Activated naive CD4-positive, alpha-beta T cell treated with Interleukin-2 at 50 U/mL for 16 hours (primary cell): ENCODE measurements around the gene HOMER2.
A peak's percentile ranks its signal among the peaks of the same experiment; 100 is the strongest.
"Not testable (repeated sequence)": the region's sequence is repeated elsewhere in the genome, so short reads cannot be mapped to it uniquely, and the experiment has no call there.

ENCODE experiments used
- DNase-seq: peaks from one replicate; pipeline ENCODE4 v3.0.0-alpha.2; 2020

The HOMER2 gene

GRCh38 chr15:82952158-82953081, at the start of gene HOMER2:
Gene HOMER2 (minus strand): TSS chr15:82952720. CDS start chr15:82952535, 185 bp downstream.
- no peak for DNase-seq

DNA sequence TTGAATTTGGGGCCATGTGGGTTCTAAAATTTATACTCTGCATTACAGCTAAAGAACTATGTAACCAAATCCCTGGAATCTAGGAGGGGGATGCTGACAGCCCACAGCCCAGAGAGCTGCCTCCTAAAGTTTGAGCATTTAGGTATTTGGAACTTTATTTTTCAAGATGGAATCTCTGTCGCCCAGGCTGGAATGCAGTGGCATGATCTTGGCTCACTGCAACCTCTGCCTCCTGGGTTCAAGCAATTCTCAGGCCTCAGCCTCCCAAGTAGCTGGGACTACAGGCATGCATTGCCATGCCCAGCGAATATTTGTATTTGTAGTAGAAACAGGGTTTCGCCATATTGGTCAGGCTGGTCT, 48.1 kb upstream of the HOMER2 start:
- DNase-seq = not testable (repeated sequence)

DNA sequence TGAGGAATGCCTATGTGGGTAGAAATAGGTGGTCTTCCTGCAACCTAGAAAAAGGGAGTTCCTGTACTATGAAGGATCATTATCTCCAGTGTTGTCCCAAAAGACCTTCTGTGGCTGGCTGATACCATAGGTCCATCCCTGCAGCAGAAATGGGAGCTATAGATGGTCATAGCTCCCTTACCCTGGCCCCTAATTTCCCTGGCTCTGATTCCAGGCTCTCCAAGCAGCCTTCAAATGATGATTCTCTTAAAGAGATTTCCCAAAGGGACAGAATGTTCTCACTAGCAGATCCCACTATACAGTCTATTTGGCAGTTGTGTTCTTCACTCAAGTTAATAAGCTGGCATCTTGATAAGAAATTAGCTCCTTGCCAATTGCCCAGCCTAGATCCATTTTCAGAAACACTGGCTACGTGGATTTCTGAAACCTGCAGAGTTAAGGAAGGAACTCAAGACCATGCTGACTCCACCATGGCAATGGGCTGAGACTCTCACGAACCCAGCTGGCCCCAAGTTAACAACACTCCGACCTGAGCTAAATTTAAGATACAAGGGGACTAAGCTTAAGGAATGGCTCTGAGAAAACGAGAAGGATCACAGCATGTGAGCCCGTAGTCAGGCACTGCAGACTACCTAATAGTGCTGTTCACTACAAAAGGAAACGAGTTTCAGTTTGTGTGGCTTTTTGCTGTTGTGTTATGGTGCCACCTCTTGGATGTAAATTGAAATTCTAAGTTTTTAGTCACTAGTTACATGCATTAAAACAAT, 47.6 kb upstream of the HOMER2 start:
- DNase-seq = peak; percentile 16

GRCh38 chr15:82999426-82999825, 46.9 kb upstream of the HOMER2 start:
- DNase-seq = no peak

GRCh38 chr15:82995938-82996337, 43.4 kb upstream of the HOMER2 start:
- DNase-seq = no peak

DNA sequence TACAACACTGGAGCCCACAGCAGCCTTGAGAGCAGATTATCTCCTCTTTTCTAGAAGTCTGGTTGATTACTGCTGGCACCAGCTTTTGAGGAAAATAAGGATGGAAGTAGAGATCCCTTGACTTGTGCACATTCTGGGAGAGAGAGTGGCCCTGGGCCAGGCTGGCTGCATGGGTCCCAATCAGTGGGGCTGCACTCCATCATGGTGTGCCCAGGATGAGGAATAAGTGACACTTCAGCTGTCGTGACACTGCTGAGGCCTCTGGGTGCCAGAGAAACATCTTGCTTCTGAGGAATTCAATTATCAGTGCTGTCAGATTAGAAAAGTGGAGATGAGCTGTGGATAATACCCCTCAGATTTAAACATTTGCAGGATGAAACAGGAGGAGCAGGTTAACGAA, 42.6 kb upstream of the HOMER2 start:
- DNase-seq = no peak

DNA sequence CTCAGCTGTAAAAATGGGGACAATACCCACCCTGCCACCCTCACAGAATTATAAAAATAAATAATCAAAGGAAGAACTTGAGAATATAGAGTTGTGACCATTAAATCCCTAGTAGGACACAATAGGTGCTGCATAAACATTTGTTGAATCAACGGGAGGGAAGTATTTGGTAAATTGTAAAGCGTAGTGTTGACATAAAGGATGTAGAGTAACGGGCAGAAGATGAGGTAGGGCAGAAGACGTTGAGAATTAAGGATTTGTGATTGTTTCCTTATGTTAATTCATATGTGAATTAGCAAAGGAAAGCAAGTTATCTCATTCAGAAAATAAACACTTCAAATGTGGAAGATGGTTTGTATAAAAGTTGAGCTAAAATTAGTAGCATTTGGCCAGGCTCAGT, 40.6 kb upstream of the HOMER2 start:
- DNase-seq = no peak

DNA sequence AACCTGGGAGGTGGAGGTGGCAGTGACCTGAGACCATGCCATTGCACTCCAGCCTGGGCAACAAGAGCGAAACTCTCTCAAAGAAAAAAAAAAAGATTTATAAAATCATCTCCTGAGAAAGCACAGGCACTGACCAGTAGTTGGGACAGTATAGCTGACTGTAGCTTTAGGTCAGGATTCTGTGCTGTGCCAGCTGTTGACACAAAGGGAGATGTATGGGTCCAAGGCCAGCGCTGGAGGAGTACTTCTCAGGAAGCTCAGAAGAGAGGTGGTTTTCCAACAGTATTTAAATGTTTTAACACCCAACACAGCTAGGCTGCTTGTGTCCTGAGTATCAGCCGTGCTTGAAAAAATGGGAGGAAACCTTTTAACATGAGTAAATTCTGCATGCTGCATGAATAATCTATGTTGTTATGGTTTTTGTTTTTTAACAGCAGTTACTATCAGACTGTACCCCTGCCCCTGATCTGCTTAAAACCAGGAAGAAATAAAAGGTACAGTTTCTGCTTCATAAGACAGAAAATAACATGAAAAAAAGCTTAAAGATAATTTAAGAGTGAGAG, 40.0 kb upstream of the HOMER2 start:
- no peak for DNase-seq

DNA sequence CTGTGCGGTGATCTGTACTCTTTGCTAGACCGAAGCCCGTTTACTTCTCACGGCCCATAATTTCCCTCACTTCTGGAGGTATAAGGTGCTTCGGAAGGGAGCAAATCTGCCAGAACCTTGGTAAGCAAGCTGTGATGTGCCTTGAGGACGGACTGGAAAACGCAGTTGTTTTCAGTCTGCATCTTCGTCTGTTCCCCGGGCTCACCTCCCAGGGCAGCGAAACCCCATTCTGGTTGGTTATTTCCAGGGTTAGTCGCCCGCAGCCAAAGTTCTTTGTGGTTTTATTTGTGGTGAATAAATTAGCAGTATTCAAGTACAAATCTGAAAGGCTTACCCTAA, 33.9 kb upstream of the HOMER2 start:
- DNase-seq = no peak

DNA sequence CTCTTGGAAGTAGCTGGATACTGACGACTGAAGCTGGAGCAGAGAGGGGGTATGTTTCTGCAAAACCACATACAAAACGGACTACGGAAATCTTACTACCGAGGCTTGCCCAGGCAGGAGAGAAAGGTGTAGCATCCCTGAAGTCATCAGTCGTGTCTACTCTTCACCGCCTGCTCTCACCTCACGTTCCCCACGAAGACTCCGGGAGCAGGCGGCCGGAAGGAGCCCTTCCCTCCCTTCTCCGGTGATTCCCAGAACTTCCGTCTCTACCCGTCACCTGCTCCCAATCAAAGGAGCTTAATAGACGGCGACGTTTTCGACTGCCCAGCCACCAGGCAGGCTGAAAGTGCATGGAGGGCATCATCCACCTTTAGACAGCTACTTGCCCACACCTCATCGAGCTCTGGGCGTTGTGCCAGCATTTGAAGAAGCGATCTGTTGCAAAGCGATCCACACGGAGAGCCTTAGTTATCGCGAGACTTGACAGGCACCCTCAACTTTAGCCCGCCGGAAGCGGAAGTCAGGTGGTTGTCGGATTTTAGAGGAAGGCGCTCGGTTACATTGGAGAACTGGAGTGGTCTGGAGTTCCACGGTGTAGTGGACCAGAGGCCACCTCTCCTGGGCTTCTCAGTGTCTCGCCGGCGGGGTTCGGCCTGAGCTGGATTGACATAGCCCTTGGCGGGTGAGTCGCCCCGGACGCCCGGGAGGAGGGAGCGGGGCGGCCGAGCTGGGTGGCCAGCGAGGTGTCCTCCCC, 33.3 kb upstream of the HOMER2 start, which contains the start of gene RAMAC:
Gene RAMAC (plus strand): TSS at position 523 of the 754 bp plus-strand sequence. CDS start 2,809 bp downstream, outside the sequence.
- DNase-seq = peak; percentile 92

DNA sequence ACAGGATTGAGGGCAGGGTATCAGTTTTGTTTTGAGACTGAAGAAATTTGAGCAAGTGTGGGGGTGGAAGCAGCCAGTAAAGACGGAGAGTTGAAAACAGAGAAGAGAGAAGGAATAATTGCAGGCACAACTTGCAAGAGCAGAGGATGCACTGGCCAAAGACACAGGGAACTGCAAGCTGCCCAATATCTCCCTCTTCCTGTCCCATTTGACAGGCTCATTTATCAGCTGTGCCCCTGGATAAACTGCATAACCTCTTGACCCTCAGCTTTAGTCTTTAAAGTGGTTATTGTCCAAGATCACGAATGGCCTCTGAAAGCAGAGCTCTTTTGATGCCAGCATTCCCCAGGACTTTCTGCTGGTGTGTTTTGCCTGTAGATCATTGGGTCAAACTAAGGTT, 28.5 kb upstream of the HOMER2 start:
- DNase-seq = no peak

- DNase-seq = no peak
Observed at GRCh38 chr15:82979726-82980125, 27.2 kb upstream of the HOMER2 start.

DNA sequence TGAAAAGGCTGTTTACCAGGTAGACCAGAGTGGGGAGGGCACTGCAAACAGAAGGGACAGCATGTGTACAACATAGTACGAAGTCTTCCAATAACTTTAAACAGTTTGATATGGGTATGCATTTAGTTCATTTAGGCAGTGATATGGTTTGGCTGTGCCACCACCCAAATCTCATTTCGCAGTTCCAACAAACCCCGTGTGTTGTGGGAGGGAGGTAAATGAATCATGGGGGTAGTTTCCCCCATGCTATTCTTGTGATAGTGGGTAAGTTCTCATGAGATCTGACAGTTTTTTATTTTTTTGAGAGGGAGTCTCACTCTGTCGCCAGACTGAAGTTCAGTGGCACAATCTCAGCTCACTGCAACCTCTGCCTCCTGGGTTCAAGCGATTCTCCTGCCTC, 25.9 kb upstream of the HOMER2 start:
- DNase-seq = no peak

- no peak for DNase-seq
Observed at GRCh38 chr15:82977076-82977475, 24.6 kb upstream of the HOMER2 start.

DNA sequence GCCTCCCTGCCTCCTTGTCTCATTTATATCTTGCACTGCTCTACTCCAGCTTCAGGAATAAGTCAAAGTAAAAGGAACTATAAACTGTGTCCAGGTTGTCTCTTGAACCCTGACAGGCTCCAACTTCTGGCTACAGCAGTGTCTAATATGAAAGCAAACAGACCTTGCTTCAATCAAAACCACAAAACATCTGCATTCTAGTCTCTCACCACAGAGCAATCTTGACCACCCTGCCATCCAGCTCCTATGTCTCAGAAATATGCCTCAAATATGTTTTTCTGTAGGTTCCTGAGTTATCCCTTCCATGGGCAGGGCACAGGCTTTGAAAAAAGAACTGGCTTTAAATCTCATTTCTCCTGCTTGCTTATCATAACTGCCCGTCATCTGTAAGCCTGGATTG, 20.5 kb upstream of the HOMER2 start:
- no peak for DNase-seq

DNA sequence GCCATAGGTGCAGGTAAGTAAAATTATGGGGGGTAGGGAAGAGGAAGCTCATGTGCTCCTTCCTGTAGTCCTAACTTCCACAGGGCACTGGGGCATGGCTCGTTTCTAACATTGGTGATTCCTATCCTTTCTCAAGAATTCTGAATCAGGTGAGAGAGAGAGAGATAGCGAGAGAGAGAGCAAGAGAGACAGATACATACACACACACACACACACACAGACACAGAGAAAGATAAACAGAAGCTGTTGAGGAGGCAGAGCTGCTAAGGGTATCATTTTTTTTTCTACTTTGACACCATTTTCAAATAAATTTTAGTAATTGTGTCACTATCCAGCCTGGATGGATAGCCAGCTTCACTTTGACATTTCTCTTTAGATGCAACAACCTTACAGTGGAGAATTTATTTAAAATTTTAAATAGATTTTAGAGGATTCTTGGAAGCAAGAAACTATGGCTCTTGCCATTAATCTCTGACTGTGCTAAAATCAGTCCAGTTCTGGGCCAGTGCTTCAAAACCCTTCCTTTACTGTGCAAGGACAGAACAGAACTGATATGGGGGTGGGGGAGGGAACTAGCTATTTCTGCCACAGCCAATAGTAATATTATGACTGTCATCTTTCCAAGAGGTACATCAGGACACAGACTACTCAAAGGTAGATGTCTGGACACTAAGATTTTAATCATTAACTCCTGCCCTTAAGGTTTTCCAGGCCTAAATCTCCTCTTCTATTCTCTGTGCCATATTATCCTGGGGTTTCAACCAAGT, 18.9 kb upstream of the HOMER2 start:
- no peak for DNase-seq

DNA sequence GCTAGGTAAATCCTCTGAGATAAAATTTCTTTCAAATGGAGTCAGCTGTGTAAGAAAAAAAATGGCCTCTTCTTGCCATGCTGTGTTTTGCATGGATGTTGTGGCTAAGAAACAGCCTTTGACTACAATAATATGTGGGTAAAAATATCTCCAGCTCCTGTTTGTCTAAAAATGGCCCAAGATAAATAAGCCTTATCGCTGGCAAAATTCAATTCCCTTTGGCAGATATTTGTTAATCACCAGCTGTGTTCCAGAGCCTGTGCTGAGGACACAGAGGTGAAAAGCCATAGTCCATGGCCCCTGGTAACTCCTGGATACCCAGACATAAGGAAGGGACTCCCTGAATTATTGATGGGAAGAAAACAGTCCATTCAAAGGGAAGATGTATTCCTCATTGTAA, 18.2 kb upstream of the HOMER2 start:
- DNase-seq = no peak

DNA sequence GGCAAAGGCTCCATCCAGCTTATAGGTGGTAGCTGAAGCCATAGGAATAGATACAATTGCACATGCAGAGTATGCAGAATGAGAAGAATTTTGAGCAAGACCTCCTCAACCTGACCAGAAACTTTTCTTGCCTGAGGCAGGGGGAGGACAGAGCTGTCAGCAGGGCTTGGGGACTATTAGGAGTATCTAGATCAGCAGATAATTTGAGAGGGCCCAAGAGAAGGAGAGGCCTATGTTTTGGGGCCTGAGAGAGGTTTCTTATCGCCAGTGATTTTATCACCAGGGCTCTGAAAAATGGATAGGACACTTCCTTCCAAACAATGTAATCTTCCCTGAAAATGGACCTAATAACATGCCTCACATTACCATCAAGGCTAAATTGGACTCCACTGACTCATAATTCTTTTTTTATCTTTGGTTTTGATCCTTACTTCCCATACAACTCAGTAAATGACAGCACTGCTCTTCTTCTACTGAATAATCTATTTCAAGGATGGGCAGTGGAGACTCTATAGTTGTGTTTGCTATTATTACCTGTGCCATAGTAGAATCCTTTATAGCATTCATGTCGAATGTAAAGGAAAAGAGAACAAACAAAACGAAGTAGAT, 17.7 kb upstream of the HOMER2 start:
- DNase-seq = no peak

DNA sequence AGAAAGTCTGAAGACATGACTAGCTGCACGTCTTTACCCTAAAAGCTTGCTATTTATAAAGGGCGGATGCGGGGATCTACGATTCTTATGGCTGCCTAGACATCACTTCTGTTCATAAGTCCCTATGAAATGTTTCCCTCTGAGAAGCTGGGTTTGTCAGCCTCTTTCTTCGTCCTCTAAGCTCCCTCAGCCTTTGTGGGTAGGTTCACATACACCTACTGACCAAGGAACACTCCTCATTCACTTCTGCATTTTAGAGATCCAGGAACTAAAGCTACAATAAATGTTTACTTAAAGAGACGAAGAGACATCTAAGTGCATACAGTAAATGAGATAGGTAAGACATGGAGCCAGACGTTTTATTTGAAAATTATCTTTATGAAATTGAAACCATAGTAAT, 16.8 kb upstream of the HOMER2 start:
- DNase-seq = no peak

DNA sequence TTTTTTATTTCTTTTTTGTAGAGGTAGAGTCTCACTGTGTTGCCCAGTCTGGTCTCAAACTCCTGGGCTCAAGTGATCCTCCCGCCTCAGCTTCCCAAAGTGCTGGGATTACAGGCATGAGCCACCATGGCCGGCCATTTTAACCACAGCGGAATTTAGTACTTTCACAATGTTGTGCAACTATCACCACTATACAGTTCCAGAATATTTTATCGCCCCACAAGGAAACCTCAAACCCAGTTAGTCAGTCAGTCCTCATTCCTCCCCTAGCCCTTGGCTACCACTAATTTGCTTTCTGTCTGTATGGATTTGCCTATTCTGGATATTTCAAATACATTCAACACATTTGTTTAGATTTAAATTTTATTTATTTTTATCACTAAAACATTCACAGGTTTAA, 15.5 kb upstream of the HOMER2 start:
- no peak for DNase-seq

DNA sequence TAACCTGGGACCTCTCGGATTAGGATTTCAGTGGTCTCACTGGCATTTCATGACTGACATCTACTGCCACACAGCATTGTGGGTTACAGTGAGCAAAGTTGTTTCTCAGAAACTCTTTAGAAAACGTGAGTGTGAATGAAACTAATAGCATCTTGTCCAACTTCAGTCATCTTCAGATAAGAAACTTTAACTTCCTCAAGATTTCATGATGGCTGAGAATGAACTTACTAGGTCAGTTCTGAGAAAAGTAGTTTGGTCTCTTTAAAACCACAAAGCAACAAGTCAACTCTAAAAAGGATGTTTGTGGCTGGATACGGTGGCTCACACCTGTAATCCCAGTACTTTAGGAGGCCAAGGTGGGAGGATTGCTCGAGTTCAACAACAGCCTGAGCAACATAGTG, 14.2 kb upstream of the HOMER2 start:
- DNase-seq = no peak

- DNase-seq = no peak
Observed at GRCh38 chr15:82964890-82965289, 12.4 kb upstream of the HOMER2 start.
